HG03342 (cell line): ENCODE data around the gene TTC34.

ENCODE experiments used
- ATAC-seq: cut with Tn5 transposase; IDR thresholded peaks from one replicate; pipeline ENCODE4 v1.9.1; 2021; ENCODE audit warnings: mild to moderate bottlenecking, moderate library complexity; ENCODE audit not compliant: unreplicated experiment

The TTC34 gene

DNA sequence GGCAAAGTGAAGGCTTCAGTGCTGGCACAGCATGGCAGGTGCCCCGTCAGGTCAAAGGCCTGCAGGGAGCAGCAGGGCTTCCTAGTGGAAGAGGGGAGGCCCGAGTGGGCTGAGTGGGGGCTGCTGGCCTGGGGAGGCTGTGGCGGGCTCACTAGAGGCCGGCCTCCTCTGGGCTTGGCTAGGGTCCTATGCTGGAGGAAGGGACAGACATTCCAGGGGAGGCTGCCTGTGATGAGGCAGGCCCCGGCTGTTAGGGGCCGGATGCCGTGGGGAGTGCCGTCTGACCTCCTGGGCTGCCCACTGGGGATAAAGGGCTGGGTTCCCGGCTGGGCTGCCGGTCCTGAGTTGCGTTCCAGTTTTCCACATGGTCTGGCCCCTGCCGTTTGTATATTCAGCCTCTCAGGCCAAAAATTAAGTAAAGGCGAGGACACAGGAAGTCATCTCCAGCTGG lies 193.8 kb downstream of the TTC34 start:
- ATAC-seq, result no peak

- no peak for ATAC-seq
These were observed 194.4 kb downstream of the TTC34 start for GRCh38 chr1:2606881-2607621.

GRCh38 chr1:2606396-2606880 lies 195.1 kb downstream of the TTC34 start:
- ATAC-seq, result no peak

- no peak for ATAC-seq
These were observed 195.7 kb downstream of the TTC34 start for GRCh38 chr1:2605509-2606395.

DNA sequence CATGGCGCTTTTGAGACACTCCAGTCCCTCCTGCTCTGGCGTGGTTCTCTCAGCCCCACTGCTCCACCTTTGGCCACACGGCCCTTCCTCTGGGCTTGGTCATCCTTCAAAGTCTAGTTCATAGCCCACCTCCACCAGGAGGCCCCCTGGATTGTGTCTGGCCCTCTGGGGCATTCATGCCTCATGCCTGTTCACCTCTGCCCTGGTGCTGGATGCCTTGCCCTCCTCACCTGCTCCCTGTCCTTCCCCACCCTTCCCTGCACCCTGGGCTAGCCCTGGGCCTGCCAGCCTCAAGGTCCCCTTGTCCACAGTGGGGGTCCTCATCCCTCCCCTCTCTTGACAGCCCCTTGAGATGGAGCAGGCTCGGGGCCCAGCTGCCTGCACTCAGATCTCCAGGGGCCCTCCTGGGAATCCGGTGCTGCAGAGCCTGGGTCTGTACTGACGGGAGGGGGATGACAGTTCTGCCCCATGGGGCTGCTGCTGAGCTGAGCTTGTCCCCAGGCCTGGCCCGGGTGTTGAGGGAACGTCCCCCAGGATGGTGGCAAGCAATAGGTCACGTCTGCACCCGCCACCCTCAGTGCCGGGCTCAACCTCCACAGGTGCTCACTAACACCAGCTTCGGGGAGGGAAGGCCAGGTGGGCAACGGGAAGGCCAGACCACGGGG lies 196.5 kb downstream of the TTC34 start:
- ATAC-seq, result no peak

DNA sequence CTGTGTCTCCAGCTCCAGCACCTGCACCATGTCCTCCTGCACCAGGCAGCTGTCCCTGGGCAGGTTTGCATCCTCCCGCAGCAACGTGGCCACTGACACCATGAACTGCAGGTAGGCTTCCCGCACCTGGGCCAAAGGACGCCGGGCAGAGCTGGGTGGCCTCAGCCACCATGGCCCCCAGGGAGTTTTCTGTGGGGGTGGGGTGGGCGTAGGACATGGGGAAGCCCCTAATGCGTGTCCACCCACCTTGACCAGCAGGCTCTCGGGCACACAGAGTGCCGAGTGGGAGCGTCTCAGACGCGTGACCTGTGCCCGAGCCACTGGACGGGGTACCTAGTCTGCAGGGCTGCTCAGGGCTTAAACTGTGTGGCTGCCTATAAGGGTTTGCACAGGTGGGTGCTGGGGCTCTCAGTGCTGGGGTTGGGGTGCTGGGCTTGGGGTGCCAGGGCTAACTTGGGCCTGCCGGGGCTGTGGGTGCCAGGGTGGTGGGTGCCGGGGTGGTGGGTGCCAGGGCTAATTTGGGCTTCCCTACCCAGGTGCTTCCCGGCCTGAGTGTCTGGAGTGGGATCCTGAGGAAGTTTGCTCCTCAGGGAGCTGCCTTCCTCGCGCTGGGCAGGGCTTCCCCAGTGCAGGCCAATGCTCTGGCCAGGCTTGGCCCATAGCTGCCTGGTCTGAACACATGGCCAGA lies 197.2 kb downstream of the TTC34 start:
- ATAC-seq, result no peak

GRCh38 chr1:2603521-2604155 lies 197.9 kb downstream of the TTC34 start:
- no peak for ATAC-seq

- ATAC-seq, result no peak
These were observed 198.5 kb downstream of the TTC34 start for GRCh38 chr1:2602866-2603520.

- ATAC-seq, result no peak
These were observed 199.1 kb downstream of the TTC34 start for GRCh38 chr1:2602311-2602835.

GRCh38 chr1:2601721-2602303 lies 199.7 kb downstream of the TTC34 start:
- ATAC-seq, result no peak

DNA sequence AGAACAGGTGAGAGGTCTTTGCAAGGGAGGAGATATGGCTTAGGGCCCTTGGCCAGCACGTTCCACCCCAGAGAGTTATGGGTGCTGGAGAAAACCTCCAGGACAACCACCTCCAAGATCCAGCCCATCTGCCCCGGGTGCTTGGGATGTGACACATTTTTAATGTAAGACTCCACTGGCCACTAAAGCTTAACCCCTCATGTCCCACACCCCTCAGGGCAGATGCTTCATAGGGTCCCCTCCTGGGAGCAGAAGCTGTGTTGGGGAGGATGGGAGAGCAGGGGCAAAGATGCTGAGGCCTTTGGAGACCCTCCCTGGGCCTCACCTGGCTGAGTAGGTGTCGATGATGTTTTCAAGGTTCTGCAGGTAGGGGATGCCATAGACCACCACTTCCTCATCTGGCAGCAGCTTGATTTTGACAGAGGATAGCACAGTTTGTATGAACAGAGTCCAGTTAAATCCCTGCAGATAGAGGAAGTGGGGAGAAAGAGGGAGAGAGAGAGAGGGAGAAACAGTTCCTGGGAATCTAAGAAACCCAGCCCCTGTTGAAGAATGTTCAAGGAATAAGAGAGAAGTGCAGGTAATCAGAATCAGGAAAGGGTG lies 203.1 kb downstream of the TTC34 start:
- no peak for ATAC-seq

GRCh38 chr1:2597441-2598328 lies 203.8 kb downstream of the TTC34 start:
- ATAC-seq, result no peak

DNA sequence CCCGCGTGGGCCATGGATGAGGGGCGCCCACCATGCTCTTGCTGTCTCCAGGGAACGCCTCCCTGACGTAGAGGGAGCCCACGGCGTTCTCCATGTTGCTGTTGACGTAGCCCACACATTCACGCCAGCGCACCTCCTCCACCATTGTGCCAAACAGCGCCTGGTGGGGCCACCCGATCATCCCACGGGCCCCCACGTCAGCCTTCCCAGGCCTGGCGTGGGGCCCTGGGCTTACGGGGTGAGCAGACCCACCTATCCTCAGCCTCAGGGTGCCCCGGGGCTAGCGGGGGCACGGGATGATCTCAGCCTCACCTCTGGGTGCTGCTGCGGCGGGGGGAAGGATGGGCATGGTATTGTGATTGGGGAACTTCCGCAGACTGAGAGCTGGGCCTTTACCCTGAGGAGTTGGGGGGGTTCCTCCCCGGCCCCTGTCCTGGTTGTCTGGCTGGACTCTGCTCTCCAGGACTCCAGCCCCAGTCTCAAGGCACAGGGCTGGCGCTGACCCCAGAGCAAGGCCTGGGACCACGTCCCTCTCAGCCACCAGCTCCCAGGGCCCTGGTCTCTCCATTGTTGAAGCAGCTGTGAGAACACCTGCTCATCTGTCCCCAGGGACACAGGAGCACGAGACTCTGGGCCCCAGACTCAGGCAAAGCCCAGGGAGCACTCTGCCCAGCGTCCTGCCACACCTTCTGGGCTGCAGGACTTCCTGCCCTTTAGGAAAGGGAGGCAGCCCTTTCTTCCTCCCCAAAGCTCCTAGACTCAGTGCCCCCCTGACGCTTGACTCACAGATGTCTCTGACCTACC lies 204.8 kb downstream of the TTC34 start:
- no peak for ATAC-seq

DNA sequence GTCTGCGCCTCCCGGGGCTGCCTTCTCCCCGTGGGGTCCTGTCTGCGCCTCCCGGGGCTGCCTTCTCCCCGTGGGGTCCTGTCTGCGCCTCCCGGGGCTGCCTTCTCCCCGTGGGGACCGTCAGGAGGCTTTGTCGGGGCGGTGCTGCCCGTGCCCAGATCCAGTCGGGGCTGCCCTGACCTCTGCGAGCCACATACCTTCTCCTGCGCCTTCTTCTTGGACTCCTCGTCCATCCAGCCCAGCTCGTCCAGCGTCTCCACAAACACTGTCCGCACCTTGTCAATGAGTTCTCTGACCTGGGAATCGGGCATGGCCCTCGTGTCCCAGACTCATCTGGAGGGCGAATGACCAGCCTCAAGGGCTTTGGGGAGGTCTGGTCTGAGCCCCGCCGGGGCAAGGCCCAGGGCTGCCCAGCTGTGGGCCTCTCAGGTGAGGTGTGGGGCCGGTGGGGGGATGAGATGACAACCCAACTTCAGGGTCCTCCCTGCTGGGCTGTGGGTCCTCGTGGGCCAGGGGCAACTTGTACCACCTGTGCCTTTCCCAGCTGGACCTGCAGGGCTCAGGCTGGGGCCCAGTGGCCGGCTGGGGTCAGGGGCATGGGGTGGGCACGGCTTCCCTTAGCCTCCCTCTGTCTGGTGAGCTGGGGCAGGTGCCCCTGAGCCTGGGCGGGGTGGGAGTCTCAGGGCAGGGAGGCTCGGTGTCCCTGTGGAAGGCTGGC lies 205.5 kb downstream of the TTC34 start:
- no peak for ATAC-seq

GRCh38 chr1:2595261-2595811 lies 206.2 kb downstream of the TTC34 start:
- ATAC-seq, result no peak

- ATAC-seq, result no peak
These were observed 206.8 kb downstream of the TTC34 start for GRCh38 chr1:2594641-2595131.
